ENCODE measurements around the gene TTC27.

Gene TTC27

GRCh38 chr2:32755666-32756065, 127.8 kb downstream of the TTC27 start:
- DNase-seq (ENCODE audit: low spot score), result no peak

- DNase-seq (ENCODE audit: low spot score), result no peak
These were observed 128.4 kb downstream of the TTC27 start for GRCh38 chr2:32756074-32756727.

GRCh38 chr2:32758232-32758631, 130.4 kb downstream of the TTC27 start:
- no peak for DNase-seq (ENCODE audit: low spot score)

GRCh38 chr2:32760628-32761027, 132.8 kb downstream of the TTC27 start:
- DNase-seq (ENCODE audit: low spot score), result no peak

- DNase-seq (ENCODE audit: low spot score), result no peak
These were observed 140.7 kb downstream of the TTC27 start for GRCh38 chr2:32768387-32769174.

- no peak for DNase-seq (ENCODE audit: low spot score)
These were observed 142.5 kb downstream of the TTC27 start for GRCh38 chr2:32770360-32770759.

GRCh38 chr2:32772638-32773447, 145.0 kb downstream of the TTC27 start:
- peak; percentile 41 for DNase-seq (ENCODE audit: low spot score)

- no peak for DNase-seq (ENCODE audit: low spot score)
These were observed 145.6 kb downstream of the TTC27 start for GRCh38 chr2:32773448-32773808.

GRCh38 chr2:32775954-32776353, 148.1 kb downstream of the TTC27 start:
- no peak for DNase-seq (ENCODE audit: low spot score)

- no peak for DNase-seq (ENCODE audit: low spot score)
These were observed 149.9 kb downstream of the TTC27 start for GRCh38 chr2:32777714-32778113.

GRCh38 chr2:32780961-32781360, 153.1 kb downstream of the TTC27 start:
- no peak for DNase-seq (ENCODE audit: low spot score)

- no peak for DNase-seq (ENCODE audit: low spot score)
These were observed 155.6 kb downstream of the TTC27 start for GRCh38 chr2:32783469-32783868.

GRCh38 chr2:32783933-32784332, 156.1 kb downstream of the TTC27 start:
- no peak for DNase-seq (ENCODE audit: low spot score)

GRCh38 chr2:32787207-32787606, 159.4 kb downstream of the TTC27 start:
- no peak for DNase-seq (ENCODE audit: low spot score)

- no peak for DNase-seq (ENCODE audit: low spot score)
These were observed 160.3 kb downstream of the TTC27 start for GRCh38 chr2:32788114-32788513.

GRCh38 chr2:32792416-32792815, 164.6 kb downstream of the TTC27 start:
- no peak for DNase-seq (ENCODE audit: low spot score)

- DNase-seq (ENCODE audit: low spot score), result no peak
These were observed 171.0 kb downstream of the TTC27 start for GRCh38 chr2:32798829-32799228.

GRCh38 chr2:32801741-32802140, 173.9 kb downstream of the TTC27 start:
- no peak for DNase-seq (ENCODE audit: low spot score)

- DNase-seq (ENCODE audit: low spot score), result no peak
These were observed 175.0 kb downstream of the TTC27 start for GRCh38 chr2:32802877-32803276.

- no peak for DNase-seq (ENCODE audit: low spot score)
These were observed 176.4 kb downstream of the TTC27 start for GRCh38 chr2:32804205-32804604.

GRCh38 chr2:32805104-32806095, 177.6 kb downstream of the TTC27 start:
- DNase-seq (ENCODE audit: low spot score), result peak; percentile 36

GRCh38 chr2:32806857-32807256, 179.0 kb downstream of the TTC27 start:
- no peak for DNase-seq (ENCODE audit: low spot score)
